GM12873 (cell line): ENCODE data around the gene APOL5.

Experiments
- CTCF ChIP-seq: IDR thresholded peaks from 2 replicates; pipeline ENCODE4 v1.5.1; 2012; ENCODE audit warnings: low read depth, mild to moderate bottlenecking, moderate library complexity, low read length, control low read depth; ENCODE audit not compliant: insufficient read depth; ENCODE audit errors: missing control alignments

APOL5 gene

GRCh38 chr22:35736166-35736565, 18.5 kb downstream of the APOL5 start:
- TF ChIP-seq CTCF: no peak

- no peak for TF ChIP-seq CTCF
Measured at GRCh38 chr22:35736701-35737100, 19.0 kb downstream of the APOL5 start.

GRCh38 chr22:35739076-35739930, 21.6 kb downstream of the APOL5 start:
- TF ChIP-seq CTCF: peak; percentile 27

GRCh38 chr22:35739931-35740380, 22.3 kb downstream of the APOL5 start:
- TF ChIP-seq CTCF: no peak

- TF ChIP-seq CTCF: no peak
Measured at GRCh38 chr22:35740616-35741015, 22.9 kb downstream of the APOL5 start.

GRCh38 chr22:35742342-35743100, 24.8 kb downstream of the APOL5 start:
- TF ChIP-seq CTCF: no peak

GRCh38 chr22:35743326-35743860, 25.7 kb downstream of the APOL5 start:
- no peak for TF ChIP-seq CTCF
